Liver (tissue), 9 donors: ENCODE measurements around the gene FEM1C. TPM values are rescaled to one million over a fixed set of nuclear protein-coding genes. Genes with fewer than 3 reads are reported as not detected.

Experiments used
- DNase-seq: peaks from one replicate; pipeline ENCODE4 v3.0.0-alpha.2; 2017; ENCODE audit warnings: low spot score
- H3K27ac ChIP-seq, 2 donors: one replicate each; pipeline ENCODE4 v1.7.0; 2013; ENCODE audit warnings: inconsistent platforms in 2 of 2, low read length in 2 of 2, control low read depth in 1 of 2, low read depth in 1 of 2, mild to moderate bottlenecking in 1 of 2
- H3K27me3 ChIP-seq, 4 donors: one replicate each; pipeline versions ENCODE4 v1.6.1 to v1.7.0; 2013; ENCODE audit warnings: low read length in 3 of 4, inconsistent platforms in 1 of 4, mild to moderate bottlenecking in 1 of 4, moderate library complexity in 1 of 4; ENCODE audit not compliant: control insufficient read depth in 4 of 4, insufficient read depth in 4 of 4
- H3K36me3 ChIP-seq, 4 donors: one replicate each; pipeline versions ENCODE4 v1.6.1 to v1.7.0; 2013; ENCODE audit warnings: low read length in 3 of 4, mild to moderate bottlenecking in 3 of 4, low read depth in 1 of 4, moderate library complexity in 1 of 4; ENCODE audit not compliant: control insufficient read depth in 4 of 4, insufficient read depth in 3 of 4
- H3K4me1 ChIP-seq, 4 donors: one replicate each; pipeline versions ENCODE4 v1.6.1 to v1.7.0; 2013; ENCODE audit warnings: low read length in 3 of 4, mild to moderate bottlenecking in 3 of 4, moderate library complexity in 1 of 4; ENCODE audit not compliant: control insufficient read depth in 4 of 4, insufficient read depth in 4 of 4
- H3K4me3 ChIP-seq, 3 donors: one replicate each; pipeline versions ENCODE4 v1.6.1 to v1.7.0; 2013; ENCODE audit warnings: low read length in 3 of 3, control low read depth in 1 of 3, low read depth in 1 of 3, mild to moderate bottlenecking in 1 of 3
- H3K9ac ChIP-seq, 2 donors: one replicate each; pipeline ENCODE4 v1.7.0; 2013; ENCODE audit warnings: low read length in 2 of 2, mild to moderate bottlenecking in 2 of 2, moderate library complexity in 2 of 2, control low read depth in 1 of 2, low read depth in 1 of 2
- H3K9me3 ChIP-seq, 4 donors: one replicate each; pipeline versions ENCODE4 v1.6.1 to v1.7.0; 2013; ENCODE audit warnings: low read length in 3 of 4; ENCODE audit not compliant: control insufficient read depth in 4 of 4
- CTCF ChIP-seq: fragments of 150-350 bp; IDR thresholded peaks from 2 replicates; pipeline ENCODE4 v1.5.1; 2017; ENCODE audit warnings: improper control_type of control experiment, low read depth, low read length; ENCODE audit not compliant: missing input control
- EGR1 ChIP-seq, 2 donors: IDR thresholded peaks; 2 replicates each; pipeline ENCODE4 v1.6.1; 2016 to 2018; ENCODE audit warnings: antibody characterized with exemption in 2 of 2, low read depth in 2 of 2
- FOXA1 ChIP-seq: IDR thresholded peaks from 2 replicates; pipeline ENCODE4 v1.6.1; 2016; ENCODE audit warnings: antibody characterized with exemption
- FOXA2 ChIP-seq: IDR thresholded peaks from 2 replicates; pipeline ENCODE4 v1.6.1; 2016; ENCODE audit warnings: antibody characterized with exemption
- HNF4A ChIP-seq, 2 donors: conservative IDR thresholded peaks; 2 replicates each; pipeline ENCODE4 v1.6.1; 2016; ENCODE audit warnings: antibody characterized with exemption in 2 of 2, mild to moderate bottlenecking in 2 of 2
- JUND ChIP-seq, 2 donors: IDR thresholded peaks; 2 replicates each; pipeline ENCODE4 v1.6.1; 2016; ENCODE audit warnings: antibody characterized with exemption in 2 of 2
- RAD21 ChIP-seq, 2 donors: IDR thresholded peaks; 2 replicates each; pipeline ENCODE4 v1.6.1; 2016; ENCODE audit warnings: antibody characterized with exemption in 2 of 2, mild to moderate bottlenecking in 2 of 2
- REST ChIP-seq: IDR thresholded peaks from 2 replicates; pipeline ENCODE4 v1.6.1; 2016; ENCODE audit warnings: antibody characterized with exemption, mild to moderate bottlenecking
- RXRA ChIP-seq, 2 donors: IDR thresholded peaks; 2 replicates each; pipeline ENCODE4 v1.6.1; 2017 to 2018; ENCODE audit warnings: antibody characterized with exemption in 2 of 2, mild to moderate bottlenecking in 1 of 2
- SP1 ChIP-seq: IDR thresholded peaks from 2 replicates; pipeline ENCODE4 v1.6.1; 2018; ENCODE audit warnings: antibody characterized with exemption, mild to moderate bottlenecking
- TAF1 ChIP-seq: conservative IDR thresholded peaks from 2 replicates; pipeline ENCODE4 v1.6.1; 2016; ENCODE audit warnings: antibody characterized with exemption, mild to moderate bottlenecking
- YY1 ChIP-seq: IDR thresholded peaks from 2 replicates; pipeline ENCODE4 v1.6.1; 2016; ENCODE audit warnings: antibody characterized with exemption, mild to moderate bottlenecking
- ZBTB33 ChIP-seq: IDR thresholded peaks from 2 replicates; pipeline ENCODE4 v1.6.1; 2016; ENCODE audit warnings: antibody characterized with exemption
- WGBS: extraction: QIAGEN DNeasy Blood & Tissue Kit; methylation state at CpG from one replicate; pipeline ENCODE4 v1.1.7; 2013; 5-methylcytosine and 5-hydroxymethylcytosine counted together
- polyA plus RNA-seq, 2 donors: library from polyadenylated mRNA; stranded (reverse) in 1 of 2; unstranded in 1 of 2; fragments of 200-250 nt in 1 of 2; fragments of >200 nt in 1 of 2; fragmentation: Nextera tagmentation in 1 of 2; extraction: Ambion mirVana in 1 of 2; gene quantifications; one replicate each; pipeline versions ENCODE4 v1.2.1 to v1.2.3, GENCODE V29; 2013 to 2015
- total RNA-seq, 2 donors: library from RNA; depleted of rRNA; stranded (reverse); fragments of >200 nt; gene quantifications; one replicate each; pipeline ENCODE4 v1.2.3, GENCODE V29; 2014
- TF ChIP-seq, protein P1 (sequence below): IDR thresholded peaks from 2 replicates; pipeline ENCODE4 v1.6.1; 2016; ENCODE audit warnings: antibody characterized with exemption
- TF ChIP-seq, protein P2 (sequence below): IDR thresholded peaks from 2 replicates; pipeline ENCODE4 v1.6.1; 2016; ENCODE audit warnings: antibody characterized with exemption
- donor health status: healthy.
- donor health status: healthy.
- donor health status: healthy.
- donor health status: healthy.
- donor health status: healthy.

FEM1C gene
- total and polyA plus RNA-seq, 4 donors: 3.4 to 14.3 (median 8.8) TPM

- no peaks in the 10 kb centered on the region for H3K36me3 ChIP-seq
- H3K27ac ChIP-seq: no peak overlapping the region
- no peak overlapping the region for H3K9ac ChIP-seq
- no peaks in the 10 kb centered on the region for H3K27me3 ChIP-seq
- H3K9me3 ChIP-seq: no peaks in the 10 kb centered on the region
- no peak for DNase-seq
- 99% methylated on average over 1 of the region's 1 CpG for WGBS
- no peak overlapping the region for H3K4me3 ChIP-seq
- TF ChIP-seq REST (no peak), JUND (IDR thresholded peaks at IDR 0.05) (no peak), ZBTB33 (no peak), RAD21 (IDR thresholded peaks at IDR 0.05) (no peak), TAF1 (no peak), RXRA (IDR thresholded peaks at IDR 0.05) (no peak), SP1 (no peak), YY1 (no peak), FOXA1 (no peak)
- TF ChIP-seq, protein P1, sequence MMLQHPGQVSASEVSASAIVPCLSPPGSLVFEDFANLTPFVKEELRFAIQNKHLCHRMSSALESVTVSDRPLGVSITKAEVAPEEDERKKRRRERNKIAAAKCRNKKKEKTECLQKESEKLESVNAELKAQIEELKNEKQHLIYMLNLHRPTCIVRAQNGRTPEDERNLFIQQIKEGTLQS: no peak
- TF ChIP-seq, protein P2, sequence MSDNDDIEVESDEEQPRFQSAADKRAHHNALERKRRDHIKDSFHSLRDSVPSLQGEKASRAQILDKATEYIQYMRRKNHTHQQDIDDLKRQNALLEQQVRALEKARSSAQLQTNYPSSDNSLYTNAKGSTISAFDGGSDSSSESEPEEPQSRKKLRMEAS: no peak
- H3K4me1 ChIP-seq: no peaks in the 10 kb centered on the region
Observed at GRCh38 chr5:115568668-115569067, 24.1 kb upstream of the FEM1C start.

DNA sequence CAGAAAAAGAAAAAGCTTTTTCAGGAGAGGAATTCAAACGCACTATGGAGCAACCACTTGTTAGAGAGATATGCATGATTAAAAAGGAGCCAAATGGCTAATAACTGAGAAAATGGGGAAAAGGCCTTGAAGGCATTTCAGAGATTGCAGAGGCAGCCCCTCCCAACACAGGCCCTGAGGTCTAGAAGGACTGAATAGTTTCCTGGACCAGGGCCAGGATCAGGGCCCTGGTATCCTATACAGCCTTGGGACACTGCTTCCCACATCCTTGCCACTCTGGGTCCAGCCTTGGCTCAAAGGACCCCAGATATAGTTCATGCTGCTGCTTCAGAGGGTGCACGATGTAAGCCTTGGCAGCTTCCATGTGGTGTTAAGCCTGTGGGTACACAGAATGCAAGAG is 20.7 kb upstream of the FEM1C start:
- no peak for DNase-seq
- no peaks in the 10 kb centered on the region for H3K36me3 ChIP-seq
- H3K9ac ChIP-seq: no peak overlapping the region
- 86% methylated on average over 2 of the region's 2 CpGs for WGBS
- no peaks in the 10 kb centered on the region for H3K27me3 ChIP-seq
- H3K9me3 ChIP-seq: no peaks in the 10 kb centered on the region
- H3K27ac ChIP-seq: no peak overlapping the region
- TF ChIP-seq RXRA (IDR thresholded peaks at IDR 0.05) (no peak), YY1 (no peak), TAF1 (no peak), HNF4A (conservative IDR thresholded peaks at IDR 0.05) (no peak), REST (no peak), JUND (IDR thresholded peaks at IDR 0.05) (no peak), FOXA1 (no peak), CTCF (no peak), FOXA2 (no peak), SP1 (no peak), EGR1 (IDR thresholded peaks at IDR 0.05; ENCODE audit: low read depth in 2 of 2) (no peak)
- TF ChIP-seq, protein P1: no peak
- TF ChIP-seq, protein P2: no peak
- H3K4me1 ChIP-seq: no peaks in the 10 kb centered on the region
- H3K4me3 ChIP-seq: no peak overlapping the region
